Medulla oblongata (tissue), 1 donor: Measurements from ENCODE around the gene KANSL1.

Source experiments
- DNase-seq: peaks from one replicate; pipeline ENCODE4 v3.0.0-alpha.2; 2015; ENCODE audit errors: extremely low spot score

The KANSL1 gene

GRCh38 chr17:46001390-46002310, 191.6 kb downstream of the KANSL1 start:
- DNase-seq = no peak

- DNase-seq = peak; percentile 33
These were observed 192.5 kb downstream of the KANSL1 start for GRCh38 chr17:46000757-46001156.

GRCh38 chr17:46000292-46000691, 192.9 kb downstream of the KANSL1 start:
- no peak for DNase-seq

DNA sequence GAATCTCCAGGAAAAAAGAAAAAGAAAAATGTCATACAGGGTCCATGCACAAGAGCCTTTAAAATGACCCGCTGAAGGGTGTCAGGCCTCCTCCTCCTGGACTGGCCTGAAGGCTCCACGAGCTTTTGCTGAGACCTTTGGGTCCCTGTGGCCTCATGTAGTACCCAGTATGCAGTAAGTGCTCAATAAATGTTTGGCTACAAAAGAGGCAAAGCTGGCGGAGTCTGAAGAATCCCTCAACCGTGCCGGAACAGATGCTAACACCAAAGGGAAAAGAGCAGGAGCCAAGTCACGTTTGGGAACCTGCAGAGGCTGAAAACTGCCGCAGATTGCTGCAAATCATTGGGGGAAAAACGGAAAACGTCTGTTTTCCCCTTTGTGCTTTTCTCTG, 193.3 kb downstream of the KANSL1 start:
- DNase-seq = no peak

GRCh38 chr17:45998987-45999899, 194.0 kb downstream of the KANSL1 start, which contains the start of gene STH:
Gene STH, plus strand, starts transcription at chr17:45999250. Its CDS starts 30 bp downstream, at chr17:45999280.
- no peak for DNase-seq

DNA sequence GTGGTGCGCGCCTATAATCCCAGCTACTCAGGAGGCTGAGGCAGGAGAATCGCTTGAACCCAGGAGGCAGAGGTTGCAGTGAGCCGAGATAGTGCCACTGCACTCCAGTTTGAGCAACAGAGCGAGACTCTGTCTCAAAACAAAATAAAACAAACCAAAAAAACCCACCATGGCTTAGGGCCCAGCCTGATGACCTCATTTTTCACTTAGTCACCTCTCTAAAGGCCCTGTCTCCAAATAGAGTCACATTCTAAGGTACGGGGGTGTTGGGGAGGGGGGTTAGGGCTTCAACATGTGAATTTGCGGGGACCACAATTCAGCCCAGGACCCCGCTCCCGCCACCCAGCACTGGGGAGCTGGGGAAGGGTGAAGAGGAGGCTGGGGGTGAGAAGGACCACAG, 195.6 kb downstream of the KANSL1 start:
- DNase-seq = no peak

GRCh38 chr17:45997166-45997565, 196.1 kb downstream of the KANSL1 start:
- no peak for DNase-seq

- DNase-seq = no peak
These were observed 196.8 kb downstream of the KANSL1 start for GRCh38 chr17:45996282-45996937.

DNA sequence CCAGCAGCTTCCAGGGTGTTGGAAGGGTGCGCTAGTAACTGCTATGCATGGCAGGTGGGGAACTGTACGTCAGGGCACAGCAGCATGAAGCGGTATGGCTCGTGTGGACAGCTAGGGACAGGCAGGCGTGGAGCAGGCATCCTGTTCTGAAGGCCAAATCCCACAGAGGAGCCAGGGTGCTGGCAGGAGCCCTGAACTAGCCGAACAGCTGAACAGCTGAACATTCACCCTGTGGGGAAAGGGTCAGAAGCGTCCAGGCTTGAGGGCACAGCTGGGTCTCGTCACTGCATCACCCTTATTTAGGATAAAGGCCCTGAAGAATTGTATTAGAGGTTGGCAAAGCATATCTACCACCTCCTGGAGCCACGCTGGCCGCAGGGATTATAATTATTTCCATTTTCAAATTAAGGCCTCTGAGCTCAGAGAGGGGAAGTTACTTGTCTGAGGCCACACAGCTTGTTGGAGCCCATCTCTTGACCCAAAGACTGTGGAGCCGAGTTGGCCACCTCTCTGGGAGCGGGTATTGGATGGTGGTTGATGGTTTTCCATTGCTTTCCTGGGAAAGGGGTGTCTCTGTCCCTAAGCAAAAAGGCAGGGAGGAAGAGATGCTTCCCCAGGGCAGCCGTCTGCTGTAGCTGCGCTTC, 197.5 kb downstream of the KANSL1 start:
- no peak for DNase-seq

DNA sequence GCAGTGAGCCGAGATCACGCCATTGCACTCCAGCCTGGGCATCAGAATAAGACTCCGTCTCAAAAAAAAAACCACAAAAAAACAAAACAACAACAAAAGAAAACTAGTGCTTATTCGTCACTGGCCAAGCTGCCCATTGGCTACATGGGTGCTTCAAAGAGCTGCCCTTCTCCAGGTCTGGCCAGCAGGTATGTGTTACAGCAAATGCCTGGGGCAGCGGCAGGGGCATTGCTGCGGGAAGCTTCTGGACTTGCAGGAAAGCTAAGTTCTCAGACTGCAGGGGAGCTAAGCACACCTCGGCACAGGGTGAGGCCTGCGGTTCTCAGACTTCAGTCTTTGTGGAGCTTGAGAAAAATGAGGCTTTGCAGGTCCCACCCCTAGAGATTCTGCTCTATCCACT, 198.2 kb downstream of the KANSL1 start:
- DNase-seq = no peak

GRCh38 chr17:45993962-45994627, 199.1 kb downstream of the KANSL1 start:
- DNase-seq = no peak

DNA sequence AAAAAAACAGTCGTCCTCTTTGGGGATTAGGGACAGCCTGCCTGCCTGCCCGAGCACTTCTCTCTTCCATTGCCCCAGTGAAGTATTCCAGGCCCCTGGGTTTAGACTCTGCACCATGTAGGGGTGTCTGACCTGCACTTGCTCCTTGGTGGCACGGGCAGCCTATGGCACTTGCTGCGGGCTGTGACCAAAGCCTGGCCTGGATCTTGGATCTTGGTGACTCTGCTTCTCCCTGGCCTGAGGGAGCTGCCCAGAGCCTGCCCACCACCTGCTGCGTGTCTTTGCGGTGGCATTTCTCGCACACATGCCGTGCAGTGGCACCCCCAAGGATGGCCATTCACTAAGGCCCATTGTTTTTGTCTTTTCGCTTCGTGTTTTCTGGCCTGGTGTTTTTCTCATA, 200.3 kb downstream of the KANSL1 start:
- DNase-seq = no peak

DNA sequence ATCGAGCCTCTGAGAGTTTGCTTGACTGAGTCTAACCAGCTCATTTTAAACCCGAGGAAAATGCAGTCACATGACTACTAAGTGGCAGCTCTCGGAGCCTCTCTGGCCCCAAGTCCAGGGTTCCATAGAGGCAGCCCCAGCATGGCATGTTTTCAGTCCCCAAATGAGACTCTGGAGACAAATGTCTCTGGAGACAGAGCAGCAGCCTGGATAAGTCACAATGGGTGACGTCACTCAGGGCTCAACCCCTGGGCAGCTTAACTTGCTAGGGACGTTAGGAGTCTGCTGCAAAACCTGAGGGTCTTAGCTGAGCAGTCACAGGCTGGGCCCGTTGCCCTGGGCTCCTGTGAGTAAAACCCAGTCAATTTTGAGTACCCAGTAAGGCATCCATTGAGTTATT, 201.1 kb downstream of the KANSL1 start:
- DNase-seq = peak; percentile 75

DNA sequence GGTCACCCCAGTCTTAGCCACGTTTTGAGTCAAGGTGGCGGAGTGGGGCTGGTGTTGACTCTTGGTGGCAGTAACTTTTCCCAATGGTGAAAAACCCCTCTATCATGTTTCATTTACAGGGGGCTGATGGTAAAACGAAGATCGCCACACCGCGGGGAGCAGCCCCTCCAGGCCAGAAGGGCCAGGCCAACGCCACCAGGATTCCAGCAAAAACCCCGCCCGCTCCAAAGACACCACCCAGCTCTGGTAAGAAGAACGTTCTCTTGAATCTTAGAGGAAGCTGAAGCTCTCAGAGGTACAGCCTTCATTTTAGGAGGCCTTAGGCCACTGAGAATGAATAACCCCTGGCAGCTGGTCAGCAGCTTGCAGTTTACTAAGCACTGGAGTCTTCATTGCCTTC, 201.9 kb downstream of the KANSL1 start:
- no peak for DNase-seq

GRCh38 chr17:45990886-45991285, 202.3 kb downstream of the KANSL1 start:
- no peak for DNase-seq

DNA sequence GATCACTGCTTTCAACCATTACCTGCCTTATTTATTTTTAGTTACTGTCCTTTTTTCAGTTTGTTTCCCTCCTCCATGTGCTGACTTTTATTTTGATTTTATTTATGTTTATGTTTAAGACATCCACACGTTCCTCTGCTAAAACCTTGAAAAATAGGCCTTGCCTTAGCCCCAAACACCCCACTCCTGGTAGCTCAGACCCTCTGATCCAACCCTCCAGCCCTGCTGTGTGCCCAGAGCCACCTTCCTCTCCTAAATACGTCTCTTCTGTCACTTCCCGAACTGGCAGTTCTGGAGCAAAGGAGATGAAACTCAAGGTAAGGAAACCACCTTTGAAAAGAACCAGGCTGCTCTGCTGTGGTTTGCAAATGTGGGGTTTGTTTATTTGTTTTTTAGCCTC, 203.5 kb downstream of the KANSL1 start:
- no peak for DNase-seq

- no peak for DNase-seq
These were observed 205.5 kb downstream of the KANSL1 start for GRCh38 chr17:45987706-45988105.

- no peak for DNase-seq
These were observed 207.2 kb downstream of the KANSL1 start for GRCh38 chr17:45986056-45986455.

- no peak for DNase-seq
These were observed 207.8 kb downstream of the KANSL1 start for GRCh38 chr17:45985447-45985846.

GRCh38 chr17:45984368-45984767, 208.9 kb downstream of the KANSL1 start:
- no peak for DNase-seq
